ENCODE results near the gene IL11. TPM values are rescaled to one million over a fixed set of nuclear protein-coding genes. Genes with fewer than 3 reads are reported as not detected.
"Not testable (repeated sequence)": the region's sequence is repeated elsewhere in the genome, so short reads cannot be mapped to it uniquely, and the experiment has no call there.

The IL11 gene
- total and polyA plus RNA-seq, 2 of the 8 experiments (the other 6 are each of a cell fraction or from before 2014, with no cell fraction given) = 1.7 to 2.8 TPM

- 3% methylated on average over 6 of the region's 36 CpGs; no CpG with 5 or more reads in 1 of the 2 experiments for WGBS, 2 experiments (ENCODE audit: extremely low coverage in 1 of 2, insufficient coverage in 1 of 2, insufficient read length in 1 of 2, insufficient replicate concordance in 2 of 2, low coverage in 1 of 2, low lambda C conversion rate in 2 of 2, missing lambda C conversion rate in 1 of 2)
- H2AFZ ChIP-seq (ENCODE audit: low read length) = peak within 1 kb of the TSS; percentile 75; the same call in 1 of the 2 replicates
These were observed 37.2 kb upstream of the IL11 start, which contains the start of gene UBE2S for GRCh38 chr19:55407550-55407799. Gene UBE2S (minus strand): TSS chr19:55407788. CDS start chr19:55407589, 199 bp downstream.

More at GRCh38 chr19:55407550-55407799, 37.2 kb upstream of the IL11 start, which contains the start of gene UBE2S:
- H3K27me3 ChIP-seq (replicated peaks in 1 of 4; ENCODE audit: control insufficient read depth in 3 of 4, extremely low read depth in 1 of 4, insufficient read depth in 3 of 4, low read length in 3 of 4); FAIRE-seq; H3K14ac ChIP-seq (ENCODE audit: insufficient read length); DNase-seq (ENCODE audit: low read depth in 1 of 2, low spot score in 2 of 2); H3K23ac ChIP-seq (ENCODE audit: insufficient read length); H3K9me3 ChIP-seq (ENCODE audit: insufficient read depth in 2 of 2, low read depth in 1 of 2, low read length in 1 of 2): not testable (repeated sequence)
- Histone ChIP-seq H3K9ac (replicated peaks in 1 of 4; ENCODE audit: extremely low read depth in 1 of 4, low read depth in 3 of 4, low read length in 3 of 4) (peak within 1 kb of the TSS; percentile 78 to 86 (median 84)), H4K91ac (replicated peaks; ENCODE audit: insufficient read length, low read length) (peak within 1 kb of the TSS; percentile 100), H2BK120ac (replicated peaks; ENCODE audit: low read depth, low read length) (peak within 1 kb of the TSS; percentile 93), H2BK20ac (ENCODE audit: low read length) (peak within 1 kb of the TSS; percentile 92; the same call in 1 of the 2 replicates), H3K18ac (ENCODE audit: extremely low read depth, low read length) (peak within 1 kb of the TSS; percentile 99), H4K8ac (ENCODE audit: extremely low read depth, insufficient read depth, low read length) (peak within 1 kb of the TSS; percentile 97), H2AK5ac (ENCODE audit: low read depth, low read length) (peak within 1 kb of the TSS; percentile 95), H2BK15ac (ENCODE audit: low read length) (peak within 1 kb of the TSS; percentile 97), H3K4ac (replicated peaks; ENCODE audit: insufficient read length, low read depth, low read length) (peak within 1 kb of the TSS; percentile 94), H3K23me2 (ENCODE audit: low read depth, low read length) (peaks cover 13% of the 10 kb centered on the region), H3K4me2 (ENCODE audit: insufficient read depth in 1 of 2, low read depth in 2 of 2, low read length in 2 of 2) (peak within 1 kb of the TSS; percentile 88 to 99), H3K4me3 (ENCODE audit: extremely low read depth in 1 of 4, insufficient read depth in 2 of 4, low read depth in 3 of 4, low read length in 4 of 4) (peak within 1 kb of the TSS; percentile 64 to 98 (median 80)), H3K27ac (ENCODE audit: low read depth, low read length) (peak within 1 kb of the TSS; percentile 94), H3K56ac (replicated peaks; ENCODE audit: insufficient read length, low read depth, low read length) (peak within 1 kb of the TSS; percentile 62), H3K36me3 (ENCODE audit: control insufficient read depth in 2 of 4, insufficient read depth in 4 of 4, low read length in 3 of 4) (peaks cover 17 to 43% (median 33%) of the 10 kb centered on the region in 4 experiments), H3K79me2 (ENCODE audit: control insufficient read depth in 1 of 2, insufficient read depth in 2 of 2, low read length in 2 of 2) (peaks cover 12 to 33% of the 10 kb centered on the region in 2 experiments), H3K79me1 (ENCODE audit: low read depth, low read length) (peaks cover 15% of the 10 kb centered on the region), H2BK12ac (ENCODE audit: low read depth, low read length) (peak within 1 kb of the TSS; percentile 64), H4K5ac (ENCODE audit: insufficient read length, low read depth, low read length) (peak within 1 kb of the TSS; percentile 98), H4K20me1 (replicated peaks in 1 of 2; ENCODE audit: control insufficient read depth in 1 of 2, insufficient read depth in 2 of 2, low read length in 2 of 2) (peaks cover 28 to 29% of the 10 kb centered on the region in 2 experiments), H2BK5ac (ENCODE audit: low read depth, low read length) (peak within 1 kb of the TSS; percentile 97), H3K4me1 (replicated peaks in 1 of 4; ENCODE audit: control insufficient read depth in 3 of 4, insufficient read depth in 4 of 4, low read length in 3 of 4) (peaks cover 0 to 20% (median 13%) of the 10 kb centered on the region in 4 experiments; a peak in 6 of 7 replicates)
- TF ChIP-seq POLR2A (IDR thresholded peaks at IDR 0.05; ENCODE audit: control extremely low read depth in 1 of 2, low read depth in 2 of 2, low read length in 2 of 2) (peak in 1 of 2 experiments; percentile 96; a peak in 1 of 3 replicates), PHF8 (conservative IDR thresholded peaks at IDR 0.05; ENCODE audit: low read depth, low read length) (peak; percentile 86), TAF7 (optimal IDR thresholded peaks at IDR 0.05; ENCODE audit: borderline replicate concordance, low read depth, low read length) (peak; percentile 97), TAF1 (IDR thresholded peaks at IDR 0.05; ENCODE audit: low read depth, low read length) (peak; percentile 99; the same call in 1 of the 2 replicates), SIN3A (conservative IDR thresholded peaks at IDR 0.05 in 1 of 2, IDR thresholded peaks at IDR 0.05 in 1 of 2; ENCODE audit: low read depth in 1 of 2, low read length in 2 of 2) (0 out of 4 replicates have a peak, but pooled peaks of 1 of the 2 experiments have one; percentile 29)
- POLR2A ChIA-PET (ENCODE audit: partially characterized antibody) = interaction anchor here (0.6 to 34.6 kb wide), 74 partner anchors 5 to 331 kb away, joined by 3 to 874 read pairs (median 5); partner anchors contain the start of genes C19orf85, DNAAF3, EPS8L1 and FIZ1
- CTCF ChIA-PET (ENCODE audit: partially characterized antibody) = interaction anchor here (2.2 kb wide), 1 partner anchor 23 kb away, joined by 8 read pairs; the partner anchor contains the start of gene TMEM238
